Fibroblast of lung (primary cell): ENCODE results near the gene NUP210L.

Experiments
- CTCF ChIP-seq, 2 donors: IDR thresholded peaks in 1 of 2; conservative IDR thresholded peaks in 1 of 2; 1 replicate in 1 of 2; 2 replicates in 1 of 2; pipeline ENCODE4 v1.5.1; 2011 to 2012; ENCODE audit warnings: low read length in 2 of 2, control low read depth in 1 of 2, inconsistent platforms in 1 of 2, low read depth in 1 of 2, mild to moderate bottlenecking in 1 of 2
- EZH2 ChIP-seq: IDR thresholded peaks from 2 replicates; pipeline ENCODE4 v1.5.1; 2012; ENCODE audit warnings: low read length, control low read depth, mild to moderate bottlenecking; ENCODE audit errors: missing control alignments

GRCh38 chr1:153957744-153958110 lies 197.1 kb downstream of the NUP210L start:
- TF ChIP-seq CTCF (conservative IDR thresholded peaks at IDR 0.05 in 1 of 2, IDR thresholded peaks at IDR 0.05 in 1 of 2; ENCODE audit: low read depth in 1 of 2, low read length in 2 of 2) (no peak), EZH2 (no peak)
